ENCODE data around the gene COG4. TPM values are rescaled to one million over a fixed set of nuclear protein-coding genes. Genes with fewer than 3 reads are reported as not detected.
A peak's percentile ranks its signal among the peaks of the same experiment; 100 is the strongest.
"Not testable (repeated sequence)": the region's sequence is repeated elsewhere in the genome, so short reads cannot be mapped to it uniquely, and the experiment has no call there.

COG4 gene
- total RNA-seq, 1 donor from 2014 or later = 29.2 TPM

DNA sequence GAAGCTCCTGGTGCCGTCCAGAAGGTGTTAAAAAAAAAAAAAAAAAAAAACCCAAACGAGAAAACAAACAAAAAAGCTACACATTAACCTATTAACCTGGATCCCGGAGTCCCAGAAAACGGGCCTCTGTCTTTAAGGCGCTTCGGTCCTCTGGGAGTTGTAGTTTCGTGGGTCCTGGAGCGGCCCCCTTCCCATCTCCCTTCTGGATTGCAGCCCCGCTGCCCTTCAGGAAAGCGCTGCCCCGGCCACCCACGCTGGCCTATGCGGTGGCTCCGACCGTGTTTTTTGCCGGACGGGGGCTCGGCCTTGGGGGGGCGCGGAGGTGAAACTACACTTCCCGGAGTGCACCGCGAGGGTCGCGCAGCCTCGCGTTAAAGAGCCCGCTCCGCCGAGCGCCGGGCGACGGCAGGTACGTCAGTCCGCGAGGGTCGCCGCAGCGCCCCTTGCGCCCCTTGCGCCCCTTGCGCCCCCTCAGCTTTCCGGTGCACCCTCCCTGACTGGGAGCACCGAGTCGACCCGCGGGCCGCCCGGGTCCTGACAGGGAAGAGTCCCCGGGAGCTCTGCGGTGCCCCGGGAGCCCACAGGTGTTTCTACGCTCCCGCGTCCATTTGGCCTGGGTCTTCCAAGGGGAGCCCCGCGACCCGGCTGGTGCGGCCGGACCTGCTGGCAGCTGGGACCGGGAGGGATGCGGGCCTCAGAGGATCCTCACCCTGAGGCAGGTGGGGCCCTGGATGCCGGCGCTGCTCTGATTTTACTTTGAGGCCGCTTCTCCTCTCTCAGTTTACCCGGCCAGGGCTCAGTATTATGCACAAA lies 68.9 kb downstream of the COG4 start, which contains the start of gene FCSK:
TSS of gene FCSK (plus strand) at position 374 of the 813 bp plus-strand sequence. CDS start 8,596 bp downstream, outside the sequence.
- peak; percentile 48 for DNase-seq

DNA sequence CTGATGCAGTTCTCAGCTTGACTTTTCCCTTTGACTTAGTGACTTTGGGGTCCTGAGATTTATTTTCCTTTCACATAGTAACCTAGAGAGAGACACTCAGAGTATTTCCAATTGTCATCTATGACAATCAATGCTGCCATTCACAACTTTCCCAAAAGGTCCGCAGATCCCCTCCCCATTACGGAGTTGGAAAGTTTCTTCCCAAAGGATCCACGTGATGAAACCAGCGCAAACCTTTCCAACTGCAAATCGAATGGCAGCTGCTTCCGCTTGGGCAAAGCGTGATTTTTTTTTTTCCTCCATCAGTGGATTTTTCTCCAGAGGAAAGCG lies 69.5 kb downstream of the COG4 start:
- no peak for DNase-seq

DNA sequence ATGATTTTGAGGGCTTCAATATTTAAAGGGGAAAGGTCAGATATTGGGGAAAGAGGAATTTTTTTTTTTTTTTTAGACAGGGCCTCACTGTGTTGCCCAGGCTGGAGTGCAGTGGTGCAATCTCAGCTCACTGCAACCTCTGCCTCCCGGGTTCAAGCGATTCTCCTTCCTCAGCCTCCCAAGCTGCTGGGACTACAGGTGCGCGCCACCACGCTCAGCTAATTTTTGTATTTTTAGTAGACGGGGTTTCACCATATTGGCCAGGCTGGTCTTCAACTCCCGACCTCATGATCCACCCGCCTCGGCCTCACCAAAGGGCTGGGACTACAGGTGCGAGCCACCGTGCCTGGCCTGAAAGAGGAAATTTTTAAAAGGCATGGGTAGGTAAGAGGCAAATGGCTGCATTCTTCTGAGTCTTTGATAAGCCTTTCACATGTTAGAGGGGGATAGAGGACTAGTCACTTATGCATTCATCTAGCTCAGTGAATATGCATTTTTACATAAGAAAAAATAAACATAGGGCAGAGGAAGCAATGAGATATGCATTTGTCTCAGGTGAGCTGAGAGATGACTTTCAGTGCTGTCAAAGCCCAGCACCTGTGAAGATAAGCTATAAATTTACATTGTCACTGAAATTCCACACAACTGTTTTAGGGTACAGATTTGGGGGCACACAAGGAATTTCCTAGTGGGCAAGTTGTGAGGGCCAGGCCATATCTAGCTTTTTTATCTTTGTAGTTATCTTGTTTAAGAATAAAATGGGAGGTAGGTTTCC lies 70.0 kb downstream of the COG4 start:
- no peak for DNase-seq

DNA sequence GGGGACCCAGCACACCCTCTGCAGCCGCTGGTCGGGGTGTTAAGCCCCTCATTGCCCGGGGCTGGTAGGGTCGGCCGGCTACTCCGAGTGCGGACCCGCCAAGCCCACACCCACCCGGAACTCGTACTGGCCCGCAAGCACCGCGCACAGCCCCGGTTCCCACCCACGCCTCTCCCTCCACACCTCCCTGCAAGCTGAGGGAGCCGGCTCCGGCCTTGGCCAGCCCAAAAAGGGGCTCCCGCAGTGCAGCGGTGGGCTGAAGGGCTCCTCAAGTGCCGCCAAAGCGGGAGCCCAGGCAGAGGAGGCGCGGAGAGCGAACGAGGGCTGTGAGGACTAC lies 72.4 kb downstream of the COG4 start:
- not testable (repeated sequence) for DNase-seq

DNA sequence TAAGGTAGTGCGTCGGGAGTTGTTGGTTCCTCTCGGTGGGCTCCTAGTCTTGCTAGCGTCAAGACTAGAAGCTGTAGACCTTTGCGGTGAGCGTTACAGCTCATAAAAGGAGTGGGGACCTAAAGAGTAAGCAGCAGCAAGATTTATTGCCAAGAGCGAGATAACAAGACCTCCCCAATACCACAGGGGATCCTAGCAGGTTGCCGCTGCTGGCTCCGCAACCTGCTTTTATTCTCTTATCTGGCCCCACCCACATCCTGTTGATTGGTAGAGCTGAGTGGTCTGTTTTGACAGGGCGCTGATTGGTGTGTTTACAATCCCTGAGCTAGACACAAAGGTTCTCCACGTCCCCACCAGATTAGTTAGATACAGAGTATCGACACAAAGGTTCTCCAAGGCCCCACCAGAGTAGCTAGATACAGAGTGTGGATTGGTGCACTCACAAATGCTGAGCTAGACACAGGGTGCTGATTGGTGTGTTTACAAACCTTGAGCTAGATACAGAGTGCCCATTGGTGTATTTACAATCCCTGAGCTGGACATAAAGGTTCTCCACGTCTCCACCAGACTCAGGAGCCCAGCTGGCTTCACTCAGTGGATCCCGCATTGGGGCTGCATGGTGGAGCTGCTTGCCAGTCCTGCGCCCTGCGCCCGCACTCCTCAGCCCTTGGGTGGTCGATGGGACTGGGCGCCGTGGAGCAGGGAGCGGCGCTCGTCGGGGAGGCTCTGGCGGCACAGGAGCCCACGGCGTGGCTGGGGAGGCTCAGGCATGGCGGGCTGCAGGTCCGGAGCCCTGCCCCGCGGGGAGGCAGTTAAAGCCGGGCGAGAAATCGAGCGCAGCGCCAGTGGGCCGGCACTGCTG lies 73.0 kb downstream of the COG4 start:
- not testable (repeated sequence) for DNase-seq

DNA sequence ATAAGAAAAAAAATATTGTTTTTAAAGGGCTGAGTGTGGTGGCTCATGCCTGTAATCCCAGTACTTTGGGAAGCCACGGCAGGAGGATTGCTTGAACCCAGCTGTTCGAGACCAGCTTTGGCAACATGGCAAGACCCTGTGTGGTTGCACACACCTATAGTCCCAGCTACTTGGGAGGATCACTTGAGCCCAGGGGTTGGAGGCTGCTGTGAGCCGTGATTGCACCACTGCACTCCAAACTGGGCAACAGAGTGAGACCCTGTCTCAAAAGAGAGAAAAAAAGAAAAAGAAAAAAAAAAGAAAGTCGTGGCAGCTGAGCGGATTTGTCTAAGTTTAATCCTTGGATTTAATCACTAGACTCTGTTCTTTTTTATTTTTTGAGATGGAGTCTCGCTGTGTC lies 75.3 kb downstream of the COG4 start:
- no peak for DNase-seq

DNA sequence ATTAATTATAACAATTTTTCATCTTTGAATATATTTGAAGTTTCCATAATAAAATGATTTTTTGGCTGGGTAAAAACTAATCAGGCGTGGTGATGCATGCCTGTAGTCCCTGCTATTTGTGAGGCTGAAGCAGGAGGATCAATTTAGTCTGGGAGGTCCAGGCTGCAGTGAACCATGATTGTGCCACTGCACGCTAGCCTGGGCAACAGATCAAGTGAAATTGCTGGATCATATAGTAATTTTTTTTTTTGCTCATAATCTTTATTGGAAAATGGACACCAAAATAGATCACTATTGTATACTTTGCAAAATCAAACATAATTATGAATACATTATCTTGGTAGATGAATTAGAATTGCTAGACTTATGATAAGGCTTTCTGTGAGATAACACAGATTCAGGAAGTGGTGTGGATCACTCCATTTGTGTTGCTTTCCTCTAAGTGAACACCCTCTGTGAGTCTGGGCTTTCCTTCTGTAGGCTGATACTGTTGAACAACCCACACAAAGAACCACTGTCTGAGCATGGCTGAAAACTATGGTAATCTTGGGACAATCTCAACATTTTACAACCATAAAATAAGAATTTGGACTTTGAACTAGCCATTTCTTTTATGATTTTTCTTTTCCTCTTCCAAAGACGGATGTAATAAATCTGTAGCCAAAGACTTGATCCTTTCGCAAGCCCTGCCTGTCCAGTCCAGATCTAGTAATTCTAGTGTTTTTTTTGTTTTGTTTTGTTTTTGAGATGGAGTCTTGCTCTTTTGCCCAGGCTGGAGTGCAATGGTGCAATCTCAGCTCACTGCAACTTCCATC lies 78.9 kb downstream of the COG4 start:
- DNase-seq = no peak

DNA sequence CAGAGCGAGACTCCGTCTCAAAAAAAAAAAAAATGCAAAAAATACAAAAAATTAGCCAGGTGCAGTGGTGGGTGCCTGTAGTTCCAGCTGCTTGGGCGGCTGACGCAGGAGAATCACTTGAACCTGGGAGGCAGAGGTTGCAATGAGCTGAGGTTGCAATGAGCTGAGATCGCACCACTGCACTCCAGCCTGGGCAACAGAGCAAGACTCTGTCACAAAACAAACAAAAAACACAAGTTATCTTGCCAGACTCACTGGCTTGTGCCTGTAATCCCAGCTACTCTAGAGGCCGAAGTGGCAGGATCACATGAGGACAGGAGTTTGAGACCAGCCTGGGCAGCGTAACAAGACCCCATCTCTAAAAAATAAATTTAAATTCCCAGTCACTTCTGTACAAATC lies 81.0 kb downstream of the COG4 start:
- no peak for DNase-seq

DNA sequence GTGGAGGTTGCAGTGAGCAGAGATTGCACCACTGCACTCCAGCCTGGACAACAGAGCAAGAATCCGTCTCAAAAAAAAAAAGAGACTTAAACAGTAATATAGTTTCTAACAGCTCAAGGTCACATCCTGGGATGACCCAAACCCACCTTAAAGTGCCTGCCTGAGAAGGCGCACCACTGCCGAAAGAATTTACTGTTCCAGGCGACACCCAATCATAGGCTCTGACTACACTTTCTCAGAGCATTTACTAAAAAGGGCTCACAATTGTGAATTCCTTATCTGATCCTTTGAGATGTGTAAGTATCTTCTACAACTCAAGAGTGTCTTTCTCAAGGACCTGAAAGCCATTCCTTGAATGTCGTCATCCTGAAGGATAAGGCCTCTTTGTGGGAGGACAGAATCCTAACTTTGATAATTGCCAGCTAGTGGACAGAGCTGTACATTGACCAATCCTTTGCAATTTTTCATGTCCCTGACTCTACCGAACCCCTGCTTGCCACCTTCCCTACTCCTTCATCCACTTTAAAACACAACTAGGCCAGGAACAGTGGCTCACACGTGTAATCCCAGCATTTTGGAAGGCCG lies 81.9 kb downstream of the COG4 start:
- DNase-seq = no peak

DNA sequence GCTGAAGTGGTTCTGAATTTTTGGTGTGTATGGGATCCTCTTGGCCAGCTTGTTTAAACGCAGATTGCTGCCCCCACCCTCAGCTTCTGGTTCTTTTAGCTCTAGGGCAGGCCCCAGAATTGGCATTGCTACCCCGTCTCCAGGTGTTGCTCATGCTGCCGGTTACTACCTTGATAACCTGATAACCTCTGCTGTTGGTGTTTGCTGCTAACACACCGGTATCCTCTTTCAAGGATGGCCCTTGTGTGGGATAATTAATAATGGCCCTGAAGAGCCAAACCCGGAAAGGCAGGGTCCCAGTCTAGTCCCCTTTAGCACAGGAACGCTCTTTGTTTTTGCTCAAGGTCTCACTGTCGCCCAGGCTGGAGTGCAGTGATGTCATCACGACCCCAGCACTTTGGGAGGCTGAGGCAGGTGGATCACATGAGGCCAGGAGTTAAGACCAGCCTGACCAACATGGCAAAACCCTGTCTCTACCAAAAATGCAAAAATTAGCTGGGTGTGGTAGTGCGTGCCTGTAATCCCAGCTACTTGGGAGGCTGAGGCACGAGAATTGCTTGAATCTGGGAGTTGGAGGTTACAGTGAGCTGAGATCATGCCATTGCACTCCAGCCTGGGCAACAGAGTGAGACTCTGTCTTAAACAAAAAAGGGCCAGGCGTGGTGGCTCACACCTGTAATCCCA lies 83.2 kb downstream of the COG4 start:
- DNase-seq = no peak

DNA sequence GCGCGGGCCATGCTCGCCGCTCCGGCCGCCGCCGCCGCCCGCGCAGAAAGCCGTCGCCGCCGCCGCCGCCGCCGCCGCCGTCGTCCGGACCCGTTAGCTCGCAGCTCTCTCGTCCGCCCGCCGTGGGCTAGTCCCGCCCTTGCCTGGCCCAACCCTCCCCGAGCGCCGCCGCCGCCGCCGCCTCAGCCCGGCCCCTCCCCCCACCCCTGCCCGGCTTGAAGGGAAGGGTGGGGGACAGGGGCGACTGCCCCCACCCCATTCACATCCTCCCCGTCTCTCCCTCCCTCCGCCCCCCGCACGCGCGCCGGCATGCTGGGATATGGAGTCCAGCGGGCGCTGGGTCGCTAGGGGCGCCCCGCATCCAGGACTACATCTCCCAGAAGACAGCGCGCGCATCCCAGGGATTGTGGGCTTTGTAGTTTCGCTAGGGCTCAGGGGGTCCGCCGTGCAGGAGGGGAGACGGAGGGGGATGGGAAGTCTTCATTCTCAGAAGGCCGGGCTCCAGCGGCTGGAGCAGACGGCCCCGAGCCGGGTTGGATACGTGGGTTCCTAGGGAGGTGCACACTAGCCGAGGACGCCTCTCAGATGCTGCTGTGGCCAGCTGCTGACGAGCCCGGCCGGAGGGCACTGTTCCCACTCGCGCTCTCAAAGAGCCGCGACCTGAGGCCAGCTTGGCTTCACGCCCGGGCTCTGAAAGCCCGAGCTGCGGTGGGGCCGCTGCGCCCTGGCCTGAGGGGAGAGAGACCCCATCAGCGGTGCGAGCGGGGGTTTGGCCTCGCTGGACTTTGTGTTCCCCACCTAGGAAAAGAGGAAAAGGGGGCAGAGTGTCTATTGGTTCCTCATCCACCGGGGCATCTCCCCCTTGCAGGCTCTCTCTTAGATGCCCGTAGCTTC lies 84.1 kb downstream of the COG4 start, which contains the start of gene ST3GAL2:
TSS of gene ST3GAL2 (minus strand) at position 132 of the 894 bp plus-strand sequence. CDS start 40,570 bp downstream, outside the sequence.
- DNase-seq = peak; percentile 96

DNA sequence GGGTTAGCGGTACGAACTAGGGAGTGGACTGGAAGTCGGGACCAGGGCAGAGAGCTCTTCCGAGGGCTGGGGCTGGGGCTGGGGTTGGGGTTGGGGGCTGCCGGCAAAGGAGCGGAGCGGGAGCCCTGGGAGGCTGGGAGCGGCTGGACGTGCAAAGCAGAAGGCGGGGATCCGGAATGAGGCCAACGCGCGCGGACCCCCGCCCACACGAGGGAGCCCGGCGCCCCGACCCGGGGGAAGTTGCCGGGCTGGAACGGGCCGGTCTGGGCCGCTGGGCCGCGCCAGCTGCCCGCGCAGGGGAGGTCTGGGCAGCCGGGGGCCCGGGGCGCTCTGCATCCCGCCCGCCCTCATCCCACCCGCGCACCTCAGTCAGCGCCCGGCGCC lies 84.8 kb downstream of the COG4 start:
- no peak for DNase-seq

DNA sequence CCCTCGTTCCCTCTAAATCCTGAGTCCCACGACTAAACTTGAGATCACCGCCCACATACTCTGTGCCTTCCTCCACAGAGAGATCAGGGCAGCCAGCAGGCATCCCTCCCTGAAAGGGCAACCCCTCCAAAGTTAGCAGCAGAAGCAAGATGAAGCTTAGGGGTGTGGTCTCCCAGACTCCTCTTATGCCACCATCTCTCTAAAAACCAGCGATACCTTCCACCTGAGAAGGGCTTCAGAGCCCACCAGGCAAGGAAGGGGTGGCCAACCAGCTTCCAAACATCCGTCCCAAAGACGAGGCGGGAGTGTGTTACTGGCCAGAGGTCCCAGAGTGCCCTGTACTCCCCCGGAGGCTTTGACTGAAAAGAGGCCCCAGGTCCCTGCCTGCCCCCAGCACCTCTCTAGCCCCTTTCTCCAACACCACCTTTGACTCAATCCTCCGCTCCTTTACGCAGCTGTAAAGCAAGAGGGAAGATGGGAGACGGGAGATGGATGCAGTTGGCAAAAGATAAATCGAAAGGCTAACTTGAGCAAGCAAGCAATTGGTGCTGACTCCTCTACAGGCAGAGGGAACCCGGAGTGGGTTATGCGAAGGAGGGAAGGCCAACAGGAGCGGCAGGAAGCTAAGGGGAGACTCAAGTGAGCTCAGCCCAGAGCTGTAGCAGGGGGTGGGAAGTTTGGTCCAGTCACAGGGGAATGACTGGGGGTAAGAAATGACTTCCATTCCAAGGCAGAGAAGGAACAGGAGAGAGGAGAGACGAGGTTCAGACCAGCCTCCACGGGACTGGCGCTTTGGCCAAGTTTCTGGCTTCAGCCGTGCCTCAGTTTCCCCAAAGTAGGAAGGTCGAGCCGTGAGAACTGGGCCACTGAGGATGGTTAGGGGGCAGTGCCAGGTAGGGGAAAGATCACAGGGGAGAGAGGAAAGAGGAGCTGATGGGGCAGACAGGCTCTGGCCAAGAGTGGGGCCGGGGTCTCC lies 85.5 kb downstream of the COG4 start:
- peak; percentile 39 for DNase-seq

DNA sequence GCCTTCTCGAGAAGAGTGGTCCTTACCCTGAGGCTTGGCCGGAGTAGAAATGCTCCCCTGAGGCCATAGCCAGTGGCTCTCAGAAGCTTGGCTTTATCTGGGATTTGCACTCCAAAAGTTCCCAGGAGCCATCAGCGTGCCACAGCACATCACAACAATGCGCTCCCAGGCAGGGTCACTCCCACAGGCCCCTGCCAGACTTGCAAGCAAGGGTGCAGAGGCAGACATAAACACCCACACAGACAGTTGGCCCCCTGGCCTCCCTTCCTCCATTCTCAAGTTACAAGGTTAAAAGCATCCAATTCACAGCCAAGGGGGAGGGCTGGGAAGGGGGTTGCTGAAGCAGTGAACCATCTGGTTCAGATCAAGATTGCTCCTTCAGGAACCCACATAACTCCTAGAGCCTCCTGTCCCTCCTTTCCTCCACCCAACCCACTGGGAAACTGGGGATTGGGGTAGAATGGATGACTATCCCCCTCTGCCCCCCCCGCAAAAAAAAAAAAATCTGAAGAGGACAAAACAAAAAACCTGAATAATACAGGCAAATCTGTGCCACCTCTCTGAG lies 86.3 kb downstream of the COG4 start:
- no peak for DNase-seq

DNA sequence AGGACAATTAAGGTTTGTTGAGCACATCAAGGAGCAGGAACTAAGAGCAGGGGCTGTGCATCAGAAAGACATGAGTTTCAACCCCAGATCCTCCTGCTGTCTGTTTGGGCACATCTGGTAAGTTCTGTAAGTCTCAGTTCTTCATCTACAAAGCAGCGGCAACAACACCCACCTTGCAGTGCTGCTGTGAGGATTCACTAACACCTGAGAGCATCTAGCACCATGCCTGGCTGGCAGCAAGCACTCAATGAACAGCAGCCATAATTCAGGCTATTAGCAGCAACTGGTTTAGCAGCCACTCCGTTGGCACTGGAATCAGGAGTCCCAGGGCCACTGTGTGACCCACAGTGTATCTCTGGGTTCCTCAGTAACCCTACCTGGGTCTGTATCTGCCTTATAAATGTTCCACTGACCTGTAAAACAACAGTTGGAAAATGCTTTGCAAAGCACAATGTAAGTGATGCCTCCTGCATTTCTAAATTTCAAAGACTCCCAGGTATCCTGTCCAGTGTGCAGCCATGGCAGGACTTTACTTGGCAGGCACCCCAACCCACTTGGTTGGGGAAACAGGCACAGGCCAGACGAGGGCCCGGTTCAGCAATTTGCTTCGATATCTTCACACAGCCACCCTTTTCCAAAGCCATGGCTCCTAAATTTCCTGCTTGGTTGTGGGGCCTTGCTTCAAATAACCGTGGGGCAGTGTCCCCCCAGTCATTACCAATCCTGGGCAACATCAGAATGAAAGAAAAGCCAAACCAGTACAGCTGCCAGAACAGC lies 88.7 kb downstream of the COG4 start:
- DNase-seq = no peak

DNA sequence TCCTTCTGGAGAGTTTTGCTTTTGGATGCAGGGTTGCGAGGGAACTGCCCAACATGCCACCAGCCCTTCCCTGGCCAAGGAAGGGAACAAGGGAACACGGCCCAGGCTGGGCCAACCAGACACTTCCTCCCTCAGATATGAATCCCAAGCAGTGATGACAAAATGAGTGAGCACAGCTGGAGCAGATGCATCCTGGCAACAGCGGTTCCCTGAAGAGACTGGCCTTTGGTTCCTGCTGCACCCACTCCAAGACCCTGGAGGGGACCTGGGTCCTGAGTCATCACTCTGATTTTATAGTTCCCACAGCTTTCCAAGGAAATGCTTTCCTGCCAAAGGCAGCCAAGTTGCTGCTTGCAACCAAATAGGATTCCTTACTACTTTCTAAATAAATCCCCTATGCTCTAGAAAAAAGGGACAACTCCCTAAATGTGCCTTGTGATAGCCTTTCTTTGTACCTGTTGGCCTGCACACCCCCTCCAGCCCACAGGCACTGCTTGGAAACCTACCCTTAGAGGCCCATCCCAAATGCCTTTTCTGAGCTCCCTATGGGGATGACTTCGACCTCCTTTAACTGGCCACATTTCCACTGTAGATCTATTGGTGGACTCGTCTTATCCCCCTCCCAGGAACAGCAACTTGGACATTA lies 89.8 kb downstream of the COG4 start:
- DNase-seq = no peak

All from occipital lobe (tissue), 2 donors.